H9 (cell line): ENCODE data around the gene CREG2. TPM values are rescaled to one million over a fixed set of nuclear protein-coding genes. Genes with fewer than 3 reads are reported as not detected.
A peak's percentile ranks its signal among the peaks of the same experiment; 100 is the strongest.

Experiments
- DNase-seq: peaks from one replicate; pipeline ENCODE4 v3.0.0-alpha.2; 2017
- H2AFZ ChIP-seq: one replicate; pipeline ENCODE4 v1.6.1; 2013; ENCODE audit warnings: mild to moderate bottlenecking, low read length, control low read depth, moderate library complexity
- H2AK5ac ChIP-seq: 2 replicates; pipeline ENCODE4 v1.6.1; 2013; ENCODE audit warnings: low read length, control low read depth, mixed read lengths; ENCODE audit not compliant: insufficient read length
- H2BK120ac ChIP-seq: one replicate; pipeline ENCODE4 v1.6.1; 2013; ENCODE audit warnings: low read depth, mild to moderate bottlenecking, low read length, control low read depth, inconsistent platforms; ENCODE audit not compliant: poor library complexity, severe bottlenecking
- H2BK12ac ChIP-seq: 2 replicates; pipeline ENCODE4 v1.6.1; 2013; ENCODE audit warnings: low read length, control low read depth, mixed read lengths, low read depth; ENCODE audit not compliant: insufficient read length
- H2BK15ac ChIP-seq: 2 replicates; pipeline ENCODE4 v1.6.1; 2013; ENCODE audit warnings: low read depth, low read length, control low read depth
- H2BK20ac ChIP-seq: one replicate; pipeline ENCODE4 v1.6.1; 2013; ENCODE audit warnings: low read depth, mild to moderate bottlenecking, low read length, control low read depth, inconsistent platforms; ENCODE audit not compliant: poor library complexity, severe bottlenecking
- H2BK5ac ChIP-seq: 2 replicates; pipeline ENCODE4 v1.6.1; 2013; ENCODE audit warnings: low read length, control low read depth, mixed read lengths; ENCODE audit not compliant: insufficient read length
- H3K14ac ChIP-seq: 2 replicates; pipeline ENCODE4 v1.6.1; 2013; ENCODE audit warnings: low read length, control low read depth; ENCODE audit not compliant: insufficient read depth
- H3K18ac ChIP-seq: 2 replicates; pipeline ENCODE4 v1.6.1; 2013; ENCODE audit warnings: low read depth, mild to moderate bottlenecking, mixed read lengths, low read length, control low read depth; ENCODE audit not compliant: insufficient read length
- H3K23ac ChIP-seq: 2 replicates; pipeline ENCODE4 v1.6.1; 2013; ENCODE audit warnings: low read length, control low read depth, mixed read lengths, low read depth; ENCODE audit not compliant: insufficient read length
- H3K23me2 ChIP-seq: 2 replicates; pipeline ENCODE4 v1.6.1; 2013; ENCODE audit warnings: low read depth, mild to moderate bottlenecking, mixed read lengths, low read length, control low read depth; ENCODE audit not compliant: insufficient read length, poor library complexity, severe bottlenecking
- H3K27ac ChIP-seq: 2 replicates; pipeline ENCODE4 v1.5.1; 2013; ENCODE audit warnings: low read length, control low read depth, mixed read lengths, low read depth; ENCODE audit not compliant: insufficient read length
- H3K27me3 ChIP-seq: 2 replicates; pipeline ENCODE4 v1.6.1; 2013; ENCODE audit warnings: low read length, control low read depth, inconsistent platforms; ENCODE audit not compliant: insufficient read depth
- H3K4ac ChIP-seq: 2 replicates; pipeline ENCODE4 v1.6.1; 2013; ENCODE audit warnings: low read depth, mild to moderate bottlenecking, control low read depth, inconsistent platforms, low read length, moderate library complexity
- H3K4me1 ChIP-seq: 2 replicates; pipeline ENCODE4 v1.6.1; 2013; ENCODE audit warnings: low read length, control low read depth, inconsistent platforms; ENCODE audit not compliant: insufficient read depth
- H3K4me2 ChIP-seq: 2 replicates; pipeline ENCODE4 v1.6.1; 2013; ENCODE audit warnings: low read length, control low read depth, mixed read lengths; ENCODE audit not compliant: insufficient read length, insufficient read depth
- H3K56ac ChIP-seq: 2 replicates; pipeline ENCODE4 v1.6.1; 2013; ENCODE audit warnings: low read depth, mild to moderate bottlenecking, mixed read lengths, low read length, control low read depth; ENCODE audit not compliant: insufficient read length
- H3K79me1 ChIP-seq: 2 replicates; pipeline ENCODE4 v1.6.1; 2013; ENCODE audit warnings: low read depth, mild to moderate bottlenecking, moderate library complexity, low read length, control low read depth, inconsistent platforms; ENCODE audit not compliant: insufficient read depth, poor library complexity, severe bottlenecking
- H3K79me2 ChIP-seq: 2 replicates; pipeline ENCODE4 v1.6.1; 2013; ENCODE audit warnings: low read length, control low read depth, inconsistent platforms; ENCODE audit not compliant: insufficient read depth
- H3K9ac ChIP-seq: 2 replicates; pipeline ENCODE4 v1.6.1; 2013; ENCODE audit warnings: low read length, control low read depth, mixed read lengths; ENCODE audit not compliant: insufficient read length; ENCODE audit errors: extremely low read depth
- H3K9me3 ChIP-seq: one replicate; pipeline ENCODE4 v1.6.1; 2013; ENCODE audit warnings: low read depth, low read length, inconsistent platforms; ENCODE audit not compliant: control insufficient read depth
- H3T11ph ChIP-seq: one replicate; pipeline ENCODE4 v1.6.1; 2013; ENCODE audit warnings: mild to moderate bottlenecking, low read length, control low read depth, inconsistent platforms
- H4K20me1 ChIP-seq: one replicate; pipeline ENCODE4 v1.6.1; 2013; ENCODE audit not compliant: control insufficient read depth, insufficient read length, insufficient read depth
- H4K5ac ChIP-seq: 2 replicates; pipeline ENCODE4 v1.6.1; 2013; ENCODE audit warnings: low read depth, mild to moderate bottlenecking, mixed read lengths, low read length, control low read depth; ENCODE audit not compliant: insufficient read length
- H4K8ac ChIP-seq: replicated peaks from 2 replicates; pipeline ENCODE4 v1.6.1; 2013; ENCODE audit warnings: low read length, control low read depth, mixed read lengths, low read depth; ENCODE audit not compliant: insufficient read length
- H4K91ac ChIP-seq: 2 replicates; pipeline ENCODE4 v1.6.1; 2013; ENCODE audit warnings: low read depth, mild to moderate bottlenecking, moderate library complexity, mixed read lengths, low read length, control low read depth; ENCODE audit not compliant: insufficient read length
- H3K27ac Mint-ChIP-seq, 3 experiments: 2 replicates in 2 of 3; 3 replicates in 1 of 3; pipeline ENCODE4 v1.8.0; 2020 to 2021; ENCODE audit warnings: mixed read lengths in 3 of 3, mild to moderate bottlenecking in 1 of 3, moderate library complexity in 1 of 3
- H3K27me3 Mint-ChIP-seq: 2 replicates; pipeline ENCODE4 v1.8.0; 2021; ENCODE audit warnings: low read depth, mild to moderate bottlenecking, moderate library complexity, mixed read lengths
- H3K36me3 Mint-ChIP-seq, 3 experiments: 2 replicates in 2 of 3; 3 replicates in 1 of 3; pipeline ENCODE4 v1.8.0; 2020 to 2021; ENCODE audit warnings: low read depth in 3 of 3, mixed read lengths in 3 of 3; ENCODE audit not compliant: insufficient read depth in 1 of 3
- H3K4me1 Mint-ChIP-seq, 2 experiments: 2 replicates each; pipeline ENCODE4 v1.8.0; 2020; ENCODE audit warnings: mixed read lengths in 2 of 2
- H3K4me3 Mint-ChIP-seq, 2 experiments: 2 replicates in 1 of 2; 3 replicates in 1 of 2; pipeline ENCODE4 v1.8.0; 2020 to 2021; ENCODE audit warnings: mild to moderate bottlenecking in 2 of 2, mixed read lengths in 2 of 2, moderate library complexity in 1 of 2
- H3K9me3 Mint-ChIP-seq, 2 experiments: 2 replicates in 1 of 2; 3 replicates in 1 of 2; pipeline ENCODE4 v1.8.0; 2020; ENCODE audit warnings: mild to moderate bottlenecking in 2 of 2, mixed read lengths in 2 of 2, moderate library complexity in 1 of 2
- WGBS: extraction: QIAGEN DNeasy Blood & Tissue Kit; methylation state at CpG from one replicate; pipeline ENCODE4 v1.1.7; 2013; ENCODE audit warnings: missing lambda C conversion rate, low lambda C conversion rate, mixed read lengths; ENCODE audit not compliant: insufficient read length; ENCODE audit errors: extremely low coverage; 5-methylcytosine and 5-hydroxymethylcytosine counted together
- total RNA-seq: library from RNA; stranded (reverse); gene quantifications from 2 replicates; pipeline ENCODE4 v1.2.1, GENCODE V29; 2021
- TF ChIP-seq, protein P1 (sequence below): fragments of 200-600 bp; sonication (generic); conservative IDR thresholded peaks from 3 replicates; pipeline ENCODE4 v1.8.0; 2021; ENCODE audit warnings: antibody characterized with exemption, mild to moderate bottlenecking

The CREG2 gene
- total RNA-seq, 1 experiment from 2014 or later, result 0.77 TPM

DNA sequence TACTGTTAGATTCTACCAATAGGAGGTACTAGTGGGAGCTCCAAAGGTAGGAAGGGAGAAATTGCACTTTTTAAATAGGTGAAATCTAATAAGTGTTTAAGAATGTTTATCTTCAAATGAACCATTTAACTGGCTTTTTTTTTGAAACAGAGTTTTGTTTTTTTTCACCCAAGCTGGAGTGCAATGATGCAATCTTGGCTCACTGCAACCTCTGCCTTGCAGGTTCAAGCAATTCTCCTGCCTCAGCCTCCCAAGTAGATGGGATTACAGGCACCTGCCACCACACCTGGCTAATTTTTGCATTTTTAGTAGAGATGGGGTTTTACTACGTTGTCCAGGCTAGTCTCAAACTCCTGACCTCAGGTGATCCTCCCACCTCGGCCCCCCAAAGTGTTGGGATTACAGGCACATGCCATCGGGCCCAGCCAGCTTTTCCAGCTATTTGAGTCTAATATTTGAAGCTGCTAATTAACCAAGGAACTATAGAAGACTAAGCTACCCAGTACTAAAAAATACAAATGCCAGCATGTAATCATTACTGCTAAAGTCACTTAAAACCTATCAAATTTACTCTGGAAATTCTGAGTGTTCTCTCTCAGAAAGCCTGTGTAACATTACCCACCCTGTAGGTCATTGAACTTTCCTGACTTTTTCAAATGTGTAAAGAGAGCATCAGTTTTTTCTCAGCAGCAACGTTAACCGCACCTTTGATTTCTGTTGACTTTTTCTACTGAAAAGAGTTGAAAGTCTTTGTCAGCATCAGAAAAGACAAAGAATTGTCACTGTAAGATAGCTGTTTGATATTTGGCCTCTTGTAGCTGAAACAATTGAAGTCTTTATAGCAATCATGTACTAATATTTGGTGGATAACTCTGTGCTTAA is 54.2 kb downstream of the CREG2 start:
- H4K5ac ChIP-seq, result no peak overlapping the region
- no peak overlapping the region for H3K23ac ChIP-seq
- H3K27me3 ChIP-seq, result no peaks in the 10 kb centered on the region
- no peak overlapping the region for H2BK5ac ChIP-seq
- Mint-ChIP-seq H3K4me1 (peaks cover 11 to 26% of the 10 kb centered on the region in 2 experiments), H3K27ac (peak overlapping the region in 1 of 3 experiments; percentile 31; a peak in 1 of 7 replicates), H3K4me3 (no peak overlapping the region), H3K36me3 (no peaks in the 10 kb centered on the region), H3K27me3 (no peaks in the 10 kb centered on the region), H3K9me3 (peaks cover 0 to 3% of the 10 kb centered on the region in 2 experiments; a peak in 1 of 5 replicates)
- no peak overlapping the region for H2BK120ac ChIP-seq
- H3K18ac ChIP-seq, result no peak overlapping the region
- no peak overlapping the region for H3K14ac ChIP-seq
- no peak overlapping the region for H2BK15ac ChIP-seq
- no CpG with 5 or more reads among the region's 5 CpGs for WGBS
- no peak overlapping the region for H2AFZ ChIP-seq
- H3K9me3 ChIP-seq, result no peaks in the 10 kb centered on the region
- TF ChIP-seq, protein P1, sequence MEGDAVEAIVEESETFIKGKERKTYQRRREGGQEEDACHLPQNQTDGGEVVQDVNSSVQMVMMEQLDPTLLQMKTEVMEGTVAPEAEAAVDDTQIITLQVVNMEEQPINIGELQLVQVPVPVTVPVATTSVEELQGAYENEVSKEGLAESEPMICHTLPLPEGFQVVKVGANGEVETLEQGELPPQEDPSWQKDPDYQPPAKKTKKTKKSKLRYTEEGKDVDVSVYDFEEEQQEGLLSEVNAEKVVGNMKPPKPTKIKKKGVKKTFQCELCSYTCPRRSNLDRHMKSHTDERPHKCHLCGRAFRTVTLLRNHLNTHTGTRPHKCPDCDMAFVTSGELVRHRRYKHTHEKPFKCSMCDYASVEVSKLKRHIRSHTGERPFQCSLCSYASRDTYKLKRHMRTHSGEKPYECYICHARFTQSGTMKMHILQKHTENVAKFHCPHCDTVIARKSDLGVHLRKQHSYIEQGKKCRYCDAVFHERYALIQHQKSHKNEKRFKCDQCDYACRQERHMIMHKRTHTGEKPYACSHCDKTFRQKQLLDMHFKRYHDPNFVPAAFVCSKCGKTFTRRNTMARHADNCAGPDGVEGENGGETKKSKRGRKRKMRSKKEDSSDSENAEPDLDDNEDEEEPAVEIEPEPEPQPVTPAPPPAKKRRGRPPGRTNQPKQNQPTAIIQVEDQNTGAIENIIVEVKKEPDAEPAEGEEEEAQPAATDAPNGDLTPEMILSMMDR, result peak; percentile 22; the same call in 2 of the 3 replicates
- no peak overlapping the region for H4K91ac ChIP-seq
- H3K23me2 ChIP-seq, result no peaks in the 10 kb centered on the region
- no peak overlapping the region for H2BK20ac ChIP-seq
- H3K79me1 ChIP-seq, result no peaks in the 10 kb centered on the region
- no peak overlapping the region for H2BK12ac ChIP-seq
- H3K4me2 ChIP-seq, result no peak overlapping the region
- H3K56ac ChIP-seq, result no peak overlapping the region
- no peak overlapping the region for H3K4ac ChIP-seq
- no peak overlapping the region for H2AK5ac ChIP-seq
- no peak overlapping the region for H3K9ac ChIP-seq
- no peak overlapping the region for H3K27ac ChIP-seq
- H3K4me1 ChIP-seq, result peaks cover 15% of the 10 kb centered on the region; the same call in 1 of the 2 replicates
- no peak for DNase-seq
- no peak overlapping the region for H4K8ac ChIP-seq
- H3K79me2 ChIP-seq, result no peaks in the 10 kb centered on the region
- H4K20me1 ChIP-seq, result no peaks in the 10 kb centered on the region
- no peak overlapping the region for H3T11ph ChIP-seq
